ENCODE data around the gene RASA3. TPM values are rescaled to one million over a fixed set of nuclear protein-coding genes. Genes with fewer than 3 reads are reported as not detected.
"Not testable (repeated sequence)": the region's sequence is repeated elsewhere in the genome, so short reads cannot be mapped to it uniquely, and the experiment has no call there.

RASA3 gene
- total RNA-seq, 1 donor from 2014 or later, result 2.9 TPM

- Histone ChIP-seq H3K9me3 (ENCODE audit: low read depth) (no peaks in the 10 kb centered on the region), H3K36me3 (no peaks in the 10 kb centered on the region), H3K4me1 (peaks cover 8% of the 10 kb centered on the region), H3K9ac (no peak overlapping the region), H3F3A (ENCODE audit: low read depth) (peaks cover 32% of the 10 kb centered on the region), H3K79me2 (ENCODE audit: low read depth) (no peaks in the 10 kb centered on the region), H3K27ac (peak overlapping the region; percentile 39), H3K27me3 (no peaks in the 10 kb centered on the region), H3K4me2 (no peak overlapping the region), H4K20me1 (ENCODE audit: low read depth) (no peaks in the 10 kb centered on the region), H3K4me3 (no peak overlapping the region), H2AFZ (replicated peaks) (no peak overlapping the region)
- Mint-ChIP-seq H3K27ac (no peak overlapping the region), H3K36me3 (no peaks in the 10 kb centered on the region), H3K4me3 (no peak overlapping the region), H3K4me1 (peaks cover 47% of the 10 kb centered on the region), H3K27me3 (ENCODE audit: insufficient read depth, low read depth) (peaks cover 11% of the 10 kb centered on the region), H3K9me3 (peaks cover 2% of the 10 kb centered on the region)
- no peak for DNase-seq (ENCODE audit: low spot score)
- TF ChIP-seq EZH2phosphoT487 (IDR thresholded peaks at IDR 0.05), result no peak
- TF ChIP-seq, protein P1, sequence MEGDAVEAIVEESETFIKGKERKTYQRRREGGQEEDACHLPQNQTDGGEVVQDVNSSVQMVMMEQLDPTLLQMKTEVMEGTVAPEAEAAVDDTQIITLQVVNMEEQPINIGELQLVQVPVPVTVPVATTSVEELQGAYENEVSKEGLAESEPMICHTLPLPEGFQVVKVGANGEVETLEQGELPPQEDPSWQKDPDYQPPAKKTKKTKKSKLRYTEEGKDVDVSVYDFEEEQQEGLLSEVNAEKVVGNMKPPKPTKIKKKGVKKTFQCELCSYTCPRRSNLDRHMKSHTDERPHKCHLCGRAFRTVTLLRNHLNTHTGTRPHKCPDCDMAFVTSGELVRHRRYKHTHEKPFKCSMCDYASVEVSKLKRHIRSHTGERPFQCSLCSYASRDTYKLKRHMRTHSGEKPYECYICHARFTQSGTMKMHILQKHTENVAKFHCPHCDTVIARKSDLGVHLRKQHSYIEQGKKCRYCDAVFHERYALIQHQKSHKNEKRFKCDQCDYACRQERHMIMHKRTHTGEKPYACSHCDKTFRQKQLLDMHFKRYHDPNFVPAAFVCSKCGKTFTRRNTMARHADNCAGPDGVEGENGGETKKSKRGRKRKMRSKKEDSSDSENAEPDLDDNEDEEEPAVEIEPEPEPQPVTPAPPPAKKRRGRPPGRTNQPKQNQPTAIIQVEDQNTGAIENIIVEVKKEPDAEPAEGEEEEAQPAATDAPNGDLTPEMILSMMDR (IDR thresholded peaks at IDR 0.05), result no peak
- TF ChIP-seq EZH2 (IDR thresholded peaks at IDR 0.05), result no peak
Measured at GRCh38 chr13:114100446-114101357, 31.7 kb downstream of the RASA3 start.

- no peaks in the 10 kb centered on the region for H4K20me1 ChIP-seq (ENCODE audit: low read depth)
- peaks cover 8% of the 10 kb centered on the region for H3K4me1 ChIP-seq
- H3K36me3 Mint-ChIP-seq, result no peaks in the 10 kb centered on the region
- H3K36me3 ChIP-seq, result no peaks in the 10 kb centered on the region
- no peaks in the 10 kb centered on the region for H3K27me3 ChIP-seq
- TF ChIP-seq, protein P1 (IDR thresholded peaks at IDR 0.05), result no peak
- TF ChIP-seq EZH2 (IDR thresholded peaks at IDR 0.05) (no peak), EZH2phosphoT487 (IDR thresholded peaks at IDR 0.05) (no peak)
- H3K4me3 ChIP-seq, result no peak overlapping the region
- peaks cover 47% of the 10 kb centered on the region for H3K4me1 Mint-ChIP-seq
- H3K9me3 ChIP-seq (ENCODE audit: low read depth), result no peaks in the 10 kb centered on the region
- peaks cover 5% of the 10 kb centered on the region for H3K9me3 Mint-ChIP-seq
- H3F3A ChIP-seq (ENCODE audit: low read depth), result peaks cover 32% of the 10 kb centered on the region
- DNase-seq (ENCODE audit: low spot score), result peak; percentile 87
- no peak overlapping the region for H3K9ac ChIP-seq
- H3K4me3 Mint-ChIP-seq, result peak overlapping the region; percentile 49
- peak overlapping the region; percentile 6 for H3K27ac ChIP-seq
- H3K27me3 Mint-ChIP-seq (ENCODE audit: insufficient read depth, low read depth), result peaks cover 11% of the 10 kb centered on the region
- H2AFZ ChIP-seq (replicated peaks), result no peak overlapping the region
- no peak overlapping the region for H3K4me2 ChIP-seq
- no peaks in the 10 kb centered on the region for H3K79me2 ChIP-seq (ENCODE audit: low read depth)
- peak overlapping the region; percentile 99 for H3K27ac Mint-ChIP-seq
Measured at GRCh38 chr13:114099918-114100445, 32.4 kb downstream of the RASA3 start.

DNA sequence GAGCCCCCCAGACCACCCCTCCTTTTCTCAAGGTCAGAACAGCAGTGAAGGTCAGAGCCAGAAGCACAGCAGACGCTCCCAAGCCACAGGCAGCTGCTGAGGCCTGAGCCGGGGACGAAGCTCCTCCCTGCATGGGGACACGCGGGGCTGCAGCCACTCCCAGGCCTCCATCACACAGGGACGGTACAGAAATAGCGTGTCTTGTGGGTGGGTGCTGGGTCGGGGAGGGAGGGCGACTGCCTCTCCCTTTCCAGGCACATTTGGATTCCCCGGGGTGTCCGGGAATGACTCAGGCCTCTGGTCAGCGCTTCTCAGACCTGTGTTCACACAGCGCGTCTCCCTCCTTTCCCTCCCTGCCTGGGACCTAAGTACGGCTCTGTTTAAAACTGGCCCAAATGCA is 33.2 kb downstream of the RASA3 start:
- no peaks in the 10 kb centered on the region for H4K20me1 ChIP-seq (ENCODE audit: low read depth)
- H3K36me3 Mint-ChIP-seq, result no peaks in the 10 kb centered on the region
- H3K27me3 ChIP-seq, result no peaks in the 10 kb centered on the region
- no peak overlapping the region for H3K9ac ChIP-seq
- H3K27ac ChIP-seq, result no peak overlapping the region
- H3K4me3 Mint-ChIP-seq, result no peak overlapping the region
- H3K9me3 ChIP-seq (ENCODE audit: low read depth), result no peaks in the 10 kb centered on the region
- peaks cover 11% of the 10 kb centered on the region for H3K27me3 Mint-ChIP-seq (ENCODE audit: insufficient read depth, low read depth)
- TF ChIP-seq, protein P1 (IDR thresholded peaks at IDR 0.05), result no peak
- TF ChIP-seq EZH2phosphoT487 (IDR thresholded peaks at IDR 0.05), result no peak
- TF ChIP-seq EZH2 (IDR thresholded peaks at IDR 0.05), result no peak
- H3K4me3 ChIP-seq, result no peak overlapping the region
- H3K4me1 ChIP-seq, result peaks cover 8% of the 10 kb centered on the region
- H3K36me3 ChIP-seq, result no peaks in the 10 kb centered on the region
- H3K27ac Mint-ChIP-seq, result no peak overlapping the region
- H3F3A ChIP-seq (ENCODE audit: low read depth), result peaks cover 32% of the 10 kb centered on the region
- peaks cover 47% of the 10 kb centered on the region for H3K4me1 Mint-ChIP-seq
- peak; percentile 60 for DNase-seq (ENCODE audit: low spot score)
- peaks cover 3% of the 10 kb centered on the region for H3K9me3 Mint-ChIP-seq
- H3K4me2 ChIP-seq, result no peak overlapping the region
- H3K79me2 ChIP-seq (ENCODE audit: low read depth), result no peaks in the 10 kb centered on the region
- no peak overlapping the region for H2AFZ ChIP-seq (replicated peaks)

GRCh38 chr13:114098689-114099056 is 33.8 kb downstream of the RASA3 start:
- H3K9ac ChIP-seq; H2AFZ ChIP-seq (replicated peaks); DNase-seq (ENCODE audit: low spot score); H3K9me3 Mint-ChIP-seq; H3K27ac ChIP-seq; H3K4me1 ChIP-seq; H3K36me3 ChIP-seq; H3K4me3 ChIP-seq; H3K36me3 Mint-ChIP-seq; H4K20me1 ChIP-seq (ENCODE audit: low read depth); H3K4me2 ChIP-seq; H3K27me3 ChIP-seq; H3K79me2 ChIP-seq (ENCODE audit: low read depth); H3K9me3 ChIP-seq (ENCODE audit: low read depth): not testable (repeated sequence)
- H3K4me1 Mint-ChIP-seq, result peaks cover 47% of the 10 kb centered on the region
- peak overlapping the region; percentile 94 for H3K27ac Mint-ChIP-seq
- peaks cover 11% of the 10 kb centered on the region for H3K27me3 Mint-ChIP-seq (ENCODE audit: insufficient read depth, low read depth)
- peaks cover 32% of the 10 kb centered on the region for H3F3A ChIP-seq (ENCODE audit: low read depth)
- peak overlapping the region; percentile 71 for H3K4me3 Mint-ChIP-seq

Data from neural progenitor cell (in vitro differentiated cells).